Erythroblast (primary cell): ENCODE results near the gene C2CD4C.

Experiments
- GATA1 ChIP-seq: IDR thresholded peaks from 2 replicates; pipeline ENCODE4 v1.6.1; 2011; ENCODE audit warnings: low read depth, mild to moderate bottlenecking, control low read depth, low read length, moderate library complexity
- POLR2A ChIP-seq: IDR thresholded peaks from 2 replicates; pipeline ENCODE4 v1.6.1; 2011; ENCODE audit warnings: mild to moderate bottlenecking, low read length

GRCh38 chr19:416416-416815, 7.5 kb upstream of the C2CD4C start:
- TF ChIP-seq POLR2A (no peak), GATA1 (no peak)
